ENCODE results near the gene APOBR. TPM values are rescaled to one million over a fixed set of nuclear protein-coding genes. Genes with fewer than 3 reads are reported as not detected.

Gene APOBR, protein sequence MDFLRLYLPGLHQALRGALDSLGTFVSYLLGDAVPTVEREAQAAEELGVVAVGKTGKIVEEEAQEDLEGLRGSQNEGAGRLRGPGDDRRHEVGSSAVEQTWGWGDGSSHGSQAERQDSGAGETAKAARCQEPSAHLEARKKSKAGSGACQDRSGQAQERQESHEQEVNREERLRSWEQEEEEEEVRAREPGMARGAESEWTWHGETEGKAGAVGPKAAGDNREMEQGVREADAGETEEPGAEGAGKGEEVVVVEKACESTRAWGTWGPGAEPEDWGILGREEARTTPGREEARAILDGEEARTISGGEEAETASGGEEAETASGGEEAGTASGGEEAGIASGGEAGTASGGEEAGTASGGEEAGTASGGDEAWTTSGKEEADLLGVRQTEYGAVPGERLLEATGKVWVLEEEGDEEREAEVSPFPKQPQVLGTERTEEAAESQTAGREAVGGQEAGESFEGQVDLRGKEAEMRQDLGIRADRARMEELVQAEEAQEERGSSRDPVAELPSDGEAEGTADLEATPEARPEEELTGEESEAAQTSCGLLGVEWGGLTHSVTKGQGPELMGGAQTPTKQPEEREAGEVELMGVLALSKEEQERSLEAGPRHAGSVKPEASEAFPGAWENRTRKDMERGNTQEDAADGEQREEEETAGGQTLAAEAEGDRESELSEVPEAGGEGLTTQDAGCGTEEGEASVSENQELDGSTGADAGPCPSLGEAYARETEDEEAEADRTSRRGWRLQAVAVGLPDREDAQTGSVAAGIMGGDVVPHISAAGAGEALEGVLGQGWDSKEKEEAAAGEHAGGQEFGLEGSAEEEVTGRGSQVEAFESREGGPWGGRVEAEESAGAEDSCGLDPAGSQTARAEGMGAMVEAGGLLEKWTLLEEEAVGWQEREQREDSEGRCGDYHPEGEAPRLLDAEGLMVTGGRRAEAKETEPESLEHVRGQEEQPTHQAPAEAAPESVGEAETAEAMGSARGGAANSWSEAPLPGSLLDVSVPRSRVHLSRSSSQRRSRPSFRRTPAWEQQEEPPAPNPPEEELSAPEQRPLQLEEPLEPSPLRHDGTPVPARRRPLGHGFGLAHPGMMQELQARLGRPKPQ
- total RNA-seq, result not detected in 2 replicates

DNA sequence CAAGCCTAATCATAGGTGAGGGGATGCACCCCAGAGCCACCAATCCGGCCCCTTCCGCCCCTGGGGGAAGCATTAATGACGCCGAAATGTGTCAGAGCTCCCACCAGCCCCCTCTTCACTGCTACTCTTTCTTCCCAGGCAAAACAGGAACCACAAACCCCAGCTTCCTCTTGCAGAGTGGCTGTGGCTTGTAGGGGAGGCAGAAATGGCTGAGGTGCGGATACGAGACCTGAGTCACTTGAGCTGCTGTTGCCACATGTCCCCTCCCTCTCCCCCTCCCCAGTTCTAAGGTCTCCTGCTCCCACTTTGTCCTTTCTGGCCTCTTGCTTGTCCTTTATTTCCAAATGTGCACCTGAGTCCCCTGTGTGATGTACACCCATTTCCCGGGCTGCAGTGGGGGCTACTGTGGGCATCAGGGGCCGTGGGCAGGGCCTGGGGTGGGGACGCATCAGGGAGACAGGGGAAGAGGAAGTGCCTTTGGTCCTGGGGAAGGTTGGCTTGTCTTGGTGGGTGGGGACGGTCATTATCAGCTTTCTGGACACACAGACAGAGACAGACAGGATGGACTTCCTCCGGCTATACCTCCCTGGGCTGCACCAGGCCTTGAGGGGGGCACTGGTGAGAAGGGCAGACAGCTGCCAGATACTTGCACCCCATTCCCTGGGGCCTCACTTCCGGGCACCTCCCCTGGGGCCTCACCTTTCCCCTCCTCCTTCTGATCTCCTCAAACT, at the start of gene APOBR:
Gene APOBR, plus strand, starts transcription at position 523 of the 731 bp plus-strand sequence. Its CDS starts 39 bp downstream, at position 562.

GRCh38 chr16:28491970-28492474, 2.4 kb upstream of the APOBR start, which contains the start of gene CLN3:
TSS of gene CLN3 (minus strand) at chr16:28492074. CDS start at chr16:28491759, 315 bp downstream.

GRCh38 chr16:28538733-28539596, 44.5 kb downstream of the APOBR start, which contains the start of gene NUPR1:
TSS of gene NUPR1 (minus strand) at chr16:28538974. CDS start at chr16:28538907, 67 bp downstream.

Other genes with a start within 250 kb of the APOBR start
- not detected in 2 replicates for gene SBK1, start 202.1 kb upstream of the APOBR start, total RNA-seq
- gene NPIPB6, start 131.1 kb upstream of the APOBR start, total RNA-seq, result under 0.01 and 0.09 TPM in 2 replicates
- gene EIF3CL, start 90.8 kb upstream of the APOBR start, total RNA-seq, result 58.1 and 103 TPM in 2 replicates
- not detected in 2 replicates for gene NPIPB7, start 22.3 kb upstream of the APOBR start, total RNA-seq
- 14.4 and 22.2 TPM in 2 replicates for gene CLN3, start 2.6 kb upstream of the APOBR start, total RNA-seq
- not detected in 2 replicates for gene IL27, start 12.2 kb downstream of the APOBR start, total RNA-seq
- 58.2 and 72.5 TPM in 2 replicates for gene NUPR1, start 44.3 kb downstream of the APOBR start, total RNA-seq
- gene SGF29, start 59.3 kb downstream of the APOBR start, total RNA-seq, result 14.9 and 24.1 TPM in 2 replicates
- gene SULT1A2, start 102.4 kb downstream of the APOBR start, total RNA-seq, result 2.8 TPM in 1 of 2 replicates, not detected in the other
- gene SULT1A1, start 115.4 kb downstream of the APOBR start, total RNA-seq, result 10.6 and 47.4 TPM in 2 replicates
- gene NPIPB8, start 143.4 kb downstream of the APOBR start, total RNA-seq, result not detected in 2 replicates
- gene EIF3C, start 216.8 kb downstream of the APOBR start, total RNA-seq, result 151 and 166 TPM in 2 replicates

Data from pericardium fibroblast (primary cell).